Body of pancreas (tissue), 4 donors: ENCODE measurements around the gene INTS6L. TPM values are rescaled to one million over a fixed set of nuclear protein-coding genes. Genes with fewer than 3 reads are reported as not detected.
"Not testable (repeated sequence)": the region's sequence is repeated elsewhere in the genome, so short reads cannot be mapped to it uniquely, and the experiment has no call there.

Experiments used
- ATAC-seq: fragments of 150-250 bp; one replicate; pipeline ENCODE4 v1.9.1; 2016
- DNase-seq, 4 donors: peaks; one replicate each; pipeline ENCODE4 v3.0.0-alpha.2; 2019
- H3K27ac ChIP-seq, 4 donors: fragments of 200-600 bp; sonication (generic); 1 replicate in 3 of 4; 2 replicates in 1 of 4; pipeline versions ENCODE4 v1.5.1 to v1.6.1; 2016 to 2019; ENCODE audit warnings: mild to moderate bottlenecking in 1 of 4, mixed read lengths in 1 of 4, moderate library complexity in 1 of 4
- H3K27me3 ChIP-seq, 2 donors: fragments of 200-600 bp; sonication (generic); one replicate each; pipeline ENCODE4 v1.6.0; 2016; ENCODE audit warnings: mild to moderate bottlenecking in 1 of 2
- H3K36me3 ChIP-seq, 2 donors: fragments of 200-600 bp; sonication (generic); replicated peaks in 1 of 2; 2 replicates each; pipeline ENCODE4 v1.5.1; 2016; ENCODE audit warnings: low read depth in 2 of 2; ENCODE audit not compliant: insufficient read depth in 1 of 2
- H3K4me1 ChIP-seq: fragments of 200-600 bp; sonication (generic); one replicate; pipeline ENCODE4 v1.6.0; 2016
- H3K4me3 ChIP-seq, 2 donors: fragments of 200-600 bp; sonication (generic); 1 replicate in 1 of 2; 2 replicates in 1 of 2; pipeline ENCODE4 v1.5.1; 2016 to 2019
- H3K9me3 ChIP-seq, 3 donors: fragments of 200-600 bp; sonication (generic); 1 replicate in 2 of 3; 2 replicates in 1 of 3; pipeline ENCODE4 v1.5.1; 2016
- CTCF ChIP-seq, 7 experiments: fragments of 450-650 bp in 4 of 7; fragments of 200-600 bp in 3 of 7; sonication (generic) in 3 of 7; IDR thresholded peaks; one replicate each; pipeline ENCODE4 v1.5.1; 2016 to 2019; ENCODE audit warnings: antibody characterized with exemption in 7 of 7
- POLR2A ChIP-seq, 3 donors: fragments of 450-650 bp; IDR thresholded peaks; one replicate each; pipeline ENCODE4 v1.6.1; 2016; ENCODE audit warnings: antibody characterized with exemption in 3 of 3, mild to moderate bottlenecking in 2 of 3
- WGBS, 2 donors: methylation state at CpG; one replicate each; pipeline ENCODE4 v1.1.5; 2017; 5-methylcytosine and 5-hydroxymethylcytosine counted together
- intact Hi-C: fragments of 100-400 bp; cut with DNase I; formaldehyde crosslinking; loops from one replicate; pipeline ENCODE4 v1.15.1; 2023
- total RNA-seq, 2 donors: library from RNA; depleted of rRNA; stranded (reverse); fragments of >200 nt; gene quantifications; one replicate each; pipeline ENCODE4 v1.1.0, GENCODE V29; 2016

Gene INTS6L
- total RNA-seq, 2 donors from 2014 or later, result 4.7 to 6.9 TPM

GRCh38 chrX:135595543-135595942 lies 75.1 kb downstream of the INTS6L start:
- ATAC-seq (no peak), DNase-seq (no peak)
- H3K27ac ChIP-seq, result no peak overlapping the region
- no peaks in the 10 kb centered on the region for H3K4me1 ChIP-seq
- no peaks in the 10 kb centered on the region for H3K27me3 ChIP-seq
- intact Hi-C loops, result no loop called here
- TF ChIP-seq POLR2A (IDR thresholded peaks at IDR 0.05) (no peak), CTCF (IDR thresholded peaks at IDR 0.05) (no peak)
- no peak overlapping the region for H3K4me3 ChIP-seq
- no peaks in the 10 kb centered on the region for H3K36me3 ChIP-seq
- 40 to 50% methylated on average over 1 of the region's 1 CpG for WGBS, 2 donors
- H3K9me3 ChIP-seq, result no peaks in the 10 kb centered on the region

DNA sequence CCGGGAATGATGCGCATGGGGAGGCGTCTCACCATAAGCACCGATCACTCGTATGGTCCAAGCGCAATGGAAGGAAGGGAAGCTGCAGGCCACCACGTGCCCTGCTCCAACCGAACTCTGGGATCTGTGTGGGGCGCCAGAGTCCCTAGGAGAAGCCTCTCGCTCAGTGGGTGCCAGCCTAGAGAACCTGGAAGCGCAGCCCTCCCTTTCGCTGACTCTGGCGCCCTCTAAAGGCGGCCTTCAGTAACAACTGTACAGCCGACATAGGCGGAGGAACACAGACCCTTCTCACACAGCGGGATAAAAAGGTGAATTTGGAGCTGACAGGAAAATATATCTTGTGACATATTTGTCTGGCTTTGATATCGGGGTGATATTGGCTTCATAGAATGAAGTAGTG lies 76.0 kb downstream of the INTS6L start:
- WGBS, 2 donors, result 53 to 56% methylated on average over 4 to 14 of the region's 18 CpGs
- intact Hi-C loops, result no loop called here
- H3K9me3 ChIP-seq, result no peaks in the 10 kb centered on the region
- no peaks in the 10 kb centered on the region for H3K36me3 ChIP-seq
- no peak for ATAC-seq
- peak in 6 of 7 experiments; percentile 18 to 39 (median 29) for TF ChIP-seq CTCF (IDR thresholded peaks at IDR 0.05)
- TF ChIP-seq POLR2A (IDR thresholded peaks at IDR 0.05), result no peak
- H3K27ac ChIP-seq, result no peak overlapping the region
- peak; percentile 6 to 26 (median 20) for DNase-seq
- H3K27me3 ChIP-seq, result no peaks in the 10 kb centered on the region
- no peak overlapping the region for H3K4me3 ChIP-seq
- no peaks in the 10 kb centered on the region for H3K4me1 ChIP-seq

DNA sequence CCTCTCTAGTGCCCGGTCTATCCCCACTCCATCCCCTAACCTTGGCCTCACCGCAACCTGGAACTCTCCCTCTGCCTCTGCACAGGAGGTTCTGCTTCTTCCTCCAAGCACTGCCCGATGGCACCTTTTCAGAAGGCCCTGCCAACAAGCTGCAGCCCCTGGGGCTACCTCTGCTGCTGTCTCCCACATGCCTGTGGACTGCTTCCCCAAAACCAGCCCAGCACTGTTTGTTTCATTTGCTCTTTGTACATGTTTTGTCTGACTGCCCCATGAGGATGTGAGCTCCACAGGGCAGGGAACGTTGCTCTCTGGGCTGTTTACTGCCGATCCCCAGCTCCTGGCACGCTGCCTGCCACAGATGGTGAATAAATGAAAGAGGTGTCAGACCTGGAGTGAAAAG lies 85.4 kb downstream of the INTS6L start:
- no peaks in the 10 kb centered on the region for H3K36me3 ChIP-seq
- TF ChIP-seq CTCF (IDR thresholded peaks at IDR 0.05) (no peak), POLR2A (IDR thresholded peaks at IDR 0.05) (no peak)
- 46 to 73% methylated on average over 5 to 6 of the region's 6 CpGs for WGBS, 2 donors
- H3K4me1 ChIP-seq, result no peaks in the 10 kb centered on the region
- no peak overlapping the region for H3K27ac ChIP-seq
- DNase-seq (no peak), ATAC-seq (no peak)
- intact Hi-C loops, result no loop called here
- H3K4me3 ChIP-seq, result no peak overlapping the region
- H3K9me3 ChIP-seq, result no peaks in the 10 kb centered on the region
- no peaks in the 10 kb centered on the region for H3K27me3 ChIP-seq

- 55 to 60% methylated on average over 2 to 6 of the region's 7 CpGs for WGBS, 2 donors
- ATAC-seq, H3K4me1 ChIP-seq, DNase-seq, H3K27me3 ChIP-seq, H3K4me3 ChIP-seq, H3K9me3 ChIP-seq, H3K27ac ChIP-seq, intact Hi-C loops, H3K36me3 ChIP-seq: not testable (repeated sequence)
Observed at GRCh38 chrX:135624408-135625204, 104.1 kb downstream of the INTS6L start.

GRCh38 chrX:135625995-135626394 lies 105.5 kb downstream of the INTS6L start:
- TF ChIP-seq CTCF (IDR thresholded peaks at IDR 0.05) (peak in 2 of 7 experiments; percentile 8 to 13), POLR2A (IDR thresholded peaks at IDR 0.05) (no peak)
- no peak for ATAC-seq

More at GRCh38 chrX:135625995-135626394, 105.5 kb downstream of the INTS6L start:
- DNase-seq, result peak in 1 of 4 donors; percentile 7
- H3K27ac ChIP-seq, result no peak overlapping the region
- H3K4me3 ChIP-seq, result no peak overlapping the region
- WGBS, 2 donors, result 76 to 81% methylated on average over 3 to 6 of the region's 6 CpGs
- H3K27me3 ChIP-seq, result no peaks in the 10 kb centered on the region
- no peaks in the 10 kb centered on the region for H3K4me1 ChIP-seq
- no peaks in the 10 kb centered on the region for H3K36me3 ChIP-seq
- H3K9me3 ChIP-seq, result no peaks in the 10 kb centered on the region
- intact Hi-C loops, result no loop called here
